Neural progenitor cell (in vitro differentiated cells): ENCODE results near the gene CFAP52. TPM values are rescaled to one million over a fixed set of nuclear protein-coding genes. Genes with fewer than 3 reads are reported as not detected.
"Not testable (repeated sequence)": the region's sequence is repeated elsewhere in the genome, so short reads cannot be mapped to it uniquely, and the experiment has no call there.

ENCODE experiments used
- DNase-seq: peaks from one replicate; pipeline ENCODE4 v3.0.0-alpha.2; 2016; ENCODE audit warnings: low spot score
- H2AFZ ChIP-seq: fragments of 200-600 bp; sonication (generic); replicated peaks from 2 replicates; pipeline ENCODE4 v1.6.1; 2016; ENCODE audit warnings: antibody characterized with exemption
- H3F3A ChIP-seq: fragments of 200-600 bp; sonication (generic); 2 replicates; pipeline ENCODE4 v1.6.1; 2016; ENCODE audit warnings: antibody characterized with exemption, low read depth
- H3K27ac ChIP-seq: fragments of 200-600 bp; sonication (generic); 2 replicates; pipeline ENCODE4 v1.5.1; 2016; ENCODE audit warnings: mild to moderate bottlenecking
- H3K27me3 ChIP-seq: fragments of 200-600 bp; sonication (generic); 2 replicates; pipeline ENCODE4 v1.6.1; 2016; ENCODE audit warnings: mild to moderate bottlenecking, moderate library complexity
- H3K36me3 ChIP-seq: fragments of 200-600 bp; sonication (generic); 2 replicates; pipeline ENCODE4 v1.5.1; 2016
- H3K4me1 ChIP-seq: fragments of 200-600 bp; sonication (generic); 2 replicates; pipeline ENCODE4 v1.6.1; 2016; ENCODE audit warnings: mixed run types
- H3K4me2 ChIP-seq: fragments of 200-600 bp; sonication (generic); 2 replicates; pipeline ENCODE4 v1.6.1; 2016
- H3K4me3 ChIP-seq: fragments of 200-600 bp; sonication (generic); 2 replicates; pipeline ENCODE4 v1.5.1; 2016
- H3K79me2 ChIP-seq: fragments of 200-600 bp; sonication (generic); 2 replicates; pipeline ENCODE4 v1.6.1; 2016; ENCODE audit warnings: low read depth
- H3K9ac ChIP-seq: fragments of 200-600 bp; sonication (generic); 2 replicates; pipeline ENCODE4 v1.6.1; 2016
- H3K9me3 ChIP-seq: fragments of 200-600 bp; sonication (generic); 2 replicates; pipeline ENCODE4 v1.5.1; 2016; ENCODE audit warnings: low read depth
- H4K20me1 ChIP-seq: fragments of 200-600 bp; sonication (generic); 2 replicates; pipeline ENCODE4 v1.6.1; 2016; ENCODE audit warnings: low read depth
- H3K27ac Mint-ChIP-seq: 3 replicates; pipeline ENCODE4 v1.8.0; 2021; ENCODE audit warnings: mixed read lengths
- H3K27me3 Mint-ChIP-seq: 2 replicates; pipeline ENCODE4 v1.8.0; 2022; ENCODE audit warnings: low read depth, mild to moderate bottlenecking, inconsistent platforms, moderate library complexity, mixed read lengths; ENCODE audit not compliant: insufficient read depth
- H3K36me3 Mint-ChIP-seq: 3 replicates; pipeline ENCODE4 v1.8.0; 2021; ENCODE audit warnings: mixed read lengths
- H3K4me1 Mint-ChIP-seq: 3 replicates; pipeline ENCODE4 v1.8.0; 2021; ENCODE audit warnings: mixed read lengths
- H3K4me3 Mint-ChIP-seq: 3 replicates; pipeline ENCODE4 v1.8.0; 2021; ENCODE audit warnings: mild to moderate bottlenecking, moderate library complexity, mixed read lengths
- H3K9me3 Mint-ChIP-seq: 3 replicates; pipeline ENCODE4 v1.8.0; 2020; ENCODE audit warnings: mixed read lengths
- CTCF ChIP-seq: fragments of 200-600 bp; sonication (generic); IDR thresholded peaks from 2 replicates; pipeline ENCODE4 v1.5.1; 2017; ENCODE audit warnings: antibody characterized with exemption, mild to moderate bottlenecking
- EZH2 ChIP-seq: fragments of 200-600 bp; sonication (generic); IDR thresholded peaks from 2 replicates; pipeline ENCODE4 v1.6.1; 2017; ENCODE audit warnings: antibody characterized with exemption, mild to moderate bottlenecking, moderate library complexity
- EZH2phosphoT487 ChIP-seq: fragments of 200-600 bp; sonication (generic); IDR thresholded peaks from 2 replicates; pipeline ENCODE4 v1.6.1; 2017; ENCODE audit warnings: antibody characterized with exemption
- total RNA-seq: library from RNA; depleted of rRNA; stranded (reverse); fragments of >200 nt; gene quantifications from 2 replicates; pipeline ENCODE4 v1.2.3, GENCODE V29; 2015; ENCODE audit warnings: low replicate concordance

The CFAP52 gene
- total RNA-seq, 1 donor from 2014 or later: not detected

GRCh38 chr17:9577373-9577709 lies 899 bp downstream of the CFAP52 start:
- Mint-ChIP-seq H3K9me3 (no peaks in the 10 kb centered on the region), H3K27ac (no peak overlapping the region), H3K27me3 (peaks cover 6% of the 10 kb centered on the region), H3K36me3 (no peaks in the 10 kb centered on the region), H3K4me3 (peak overlapping the region; percentile 99), H3K4me1 (peaks cover 13% of the 10 kb centered on the region)
- Histone ChIP-seq H3K36me3 (no peaks in the 10 kb centered on the region), H3K4me1 (peaks cover 4% of the 10 kb centered on the region), H3K27ac (no peak overlapping the region), H3K4me3 (no peak overlapping the region), H2AFZ (no peak overlapping the region), H3K79me2 (peaks cover 11% of the 10 kb centered on the region), H3K9ac (no peak overlapping the region), H3K9me3 (no peaks in the 10 kb centered on the region), H3K4me2 (peak overlapping the region; percentile 77), H4K20me1 (peaks cover 5% of the 10 kb centered on the region), H3K27me3 (no peaks in the 10 kb centered on the region), H3F3A (peaks cover 18% of the 10 kb centered on the region)
- no peak for TF ChIP-seq EZH2
- TF ChIP-seq EZH2phosphoT487: no peak
- no peak for TF ChIP-seq CTCF
- DNase-seq: no peak

- H3K4me1 Mint-ChIP-seq: no peaks in the 10 kb centered on the region
- no peak overlapping the region for H2AFZ ChIP-seq
- DNase-seq: no peak
Observed at GRCh38 chr17:9587969-9588656, 11.7 kb downstream of the CFAP52 start.

GRCh38 chr17:9594065-9594464 lies 17.6 kb downstream of the CFAP52 start:
- no peak for TF ChIP-seq EZH2phosphoT487
- TF ChIP-seq EZH2: no peak
- TF ChIP-seq CTCF: no peak
- Mint-ChIP-seq H3K36me3 (no peaks in the 10 kb centered on the region), H3K27ac (no peak overlapping the region), H3K4me3 (no peak overlapping the region), H3K9me3 (peaks cover 2% of the 10 kb centered on the region), H3K27me3 (peaks cover 10% of the 10 kb centered on the region), H3K4me1 (no peaks in the 10 kb centered on the region)
- Histone ChIP-seq H3K4me3 (no peak overlapping the region), H4K20me1 (no peaks in the 10 kb centered on the region), H3K9me3 (no peaks in the 10 kb centered on the region), H3K27ac (no peak overlapping the region), H2AFZ (no peak overlapping the region), H3K27me3 (no peaks in the 10 kb centered on the region), H3F3A (no peaks in the 10 kb centered on the region), H3K4me2 (no peak overlapping the region), H3K4me1 (no peaks in the 10 kb centered on the region), H3K79me2 (no peaks in the 10 kb centered on the region), H3K9ac (no peak overlapping the region), H3K36me3 (no peaks in the 10 kb centered on the region)
- DNase-seq: no peak

More at GRCh38 chr17:9587969-9588656, 11.7 kb downstream of the CFAP52 start:
- Histone ChIP-seq H3K9ac (no peak overlapping the region), H3K4me3 (no peak overlapping the region), H3K27me3 (no peaks in the 10 kb centered on the region), H3K79me2 (no peaks in the 10 kb centered on the region), H3K27ac (no peak overlapping the region), H3K36me3 (no peaks in the 10 kb centered on the region), H3K4me2 (no peak overlapping the region), H3K4me1 (no peaks in the 10 kb centered on the region), H3F3A (no peaks in the 10 kb centered on the region), H3K9me3 (no peaks in the 10 kb centered on the region), H4K20me1 (no peaks in the 10 kb centered on the region)
- Mint-ChIP-seq H3K9me3 (peaks cover 15% of the 10 kb centered on the region), H3K4me3 (no peak overlapping the region), H3K27ac (no peak overlapping the region), H3K36me3 (no peaks in the 10 kb centered on the region), H3K27me3 (peaks cover 3% of the 10 kb centered on the region)
- TF ChIP-seq EZH2 (no peak), CTCF (no peak), EZH2phosphoT487 (no peak)

DNA sequence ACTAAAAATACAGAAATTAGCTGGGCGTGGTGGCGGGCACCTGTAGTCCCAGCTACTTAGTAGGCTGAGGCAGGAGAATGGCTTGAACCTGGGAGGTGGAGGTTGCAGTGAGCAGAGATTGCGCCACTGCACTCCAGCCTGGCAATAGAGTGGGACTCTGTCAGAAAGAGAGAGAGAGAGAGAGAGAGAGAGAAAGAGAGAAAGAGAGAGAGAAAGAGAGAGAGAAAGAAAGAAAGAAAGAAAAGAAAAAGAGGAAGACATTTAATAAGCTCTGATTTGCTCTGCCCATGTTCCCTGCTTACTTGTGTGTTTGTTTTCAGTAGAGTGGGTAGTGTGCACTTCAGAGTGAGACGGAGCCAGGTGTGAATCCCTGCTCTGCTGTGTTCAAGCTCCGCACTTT lies 21.2 kb downstream of the CFAP52 start:
- H3K4me1 ChIP-seq, H4K20me1 ChIP-seq, H3K4me2 ChIP-seq, H3K4me3 ChIP-seq, H3F3A ChIP-seq, H3K27ac ChIP-seq, H2AFZ ChIP-seq, H3K36me3 Mint-ChIP-seq, H3K4me1 Mint-ChIP-seq, H3K4me3 Mint-ChIP-seq, H3K9ac ChIP-seq, H3K27ac Mint-ChIP-seq, H3K9me3 Mint-ChIP-seq, H3K27me3 ChIP-seq, H3K9me3 ChIP-seq, DNase-seq, H3K36me3 ChIP-seq, H3K27me3 Mint-ChIP-seq, H3K79me2 ChIP-seq: not testable (repeated sequence)
